Measurements from ENCODE around the gene OLIG1. TPM values are rescaled to one million over a fixed set of nuclear protein-coding genes. Genes with fewer than 3 reads are reported as not detected.

Gene OLIG1
- total RNA-seq, 1 experiment from 2014 or later = not detected

GRCh38 chr21:33032434-33033047 lies 37.4 kb upstream of the OLIG1 start:
- H3K4me2 ChIP-seq (ENCODE audit: low read length) = no peak overlapping the region
- intact Hi-C loops (cut with micrococcal nuclease) = no loop called here
- no peaks in the 10 kb centered on the region for H3K36me3 ChIP-seq (ENCODE audit: control insufficient read depth in 1 of 2, insufficient read depth in 2 of 2, low read length in 2 of 2)
- peaks cover 0 to 6% of the 10 kb centered on the region in 2 experiments; a peak in 1 of 4 replicates for H3K4me1 ChIP-seq (ENCODE audit: control insufficient read depth in 1 of 2, insufficient read depth in 2 of 2, low read length in 2 of 2)
- no peak for TF ChIP-seq CTCF (IDR thresholded peaks at IDR 0.05 in 2 of 3, conservative IDR thresholded peaks at IDR 0.05 in 1 of 3; ENCODE audit: borderline replicate concordance in 1 of 3, insufficient read depth in 1 of 3, low read depth in 2 of 3, low read length in 2 of 3)
- no peak for TF ChIP-seq ELF1 (IDR thresholded peaks at IDR 0.05; ENCODE audit: borderline replicate concordance, low read depth)
- no peak for TF ChIP-seq SRF (IDR thresholded peaks at IDR 0.05; ENCODE audit: low read depth)
- no peak for TF ChIP-seq EZH2 (IDR thresholded peaks at IDR 0.05)
- no peak for TF ChIP-seq REST (IDR thresholded peaks at IDR 0.05; ENCODE audit: low read depth)
- TF ChIP-seq CEBPB (IDR thresholded peaks at IDR 0.05; ENCODE audit: low read depth) = no peak
- no peak for TF ChIP-seq ATF3 (IDR thresholded peaks at IDR 0.05)
- TF ChIP-seq RAD21 (IDR thresholded peaks at IDR 0.05; ENCODE audit: low read depth) = no peak
- no peak for TF ChIP-seq MAX (IDR thresholded peaks at IDR 0.05)
- TF ChIP-seq ZFX (IDR thresholded peaks at IDR 0.05) = no peak
- TF ChIP-seq SIN3A (IDR thresholded peaks at IDR 0.05; ENCODE audit: low read depth) = no peak
- TF ChIP-seq EGR1 (IDR thresholded peaks at IDR 0.05; ENCODE audit: low read depth) = no peak
- TF ChIP-seq FOSL1 (IDR thresholded peaks at IDR 0.05; ENCODE audit: low read depth) = no peak
- TF ChIP-seq JUND (IDR thresholded peaks at IDR 0.05) = no peak
- TF ChIP-seq POLR2AphosphoS5 (IDR thresholded peaks at IDR 0.05; ENCODE audit: low read depth, low read length) = no peak
- H4K20me1 ChIP-seq (ENCODE audit: insufficient read depth) = no peaks in the 10 kb centered on the region
- no peak for DNase-seq (ENCODE audit: low read depth, low spot score)
- H3K27ac ChIP-seq (ENCODE audit: low read depth, low read length) = no peak overlapping the region
- ATAC-seq = no peak
- POLR2A ChIA-PET = no interaction called here
- CTCF ChIA-PET = no interaction called here
- no peak overlapping the region for H2AFZ ChIP-seq (ENCODE audit: low read depth, low read length, poor library complexity, severe bottlenecking)
- H3K79me2 ChIP-seq (ENCODE audit: insufficient read depth, low read length) = no peaks in the 10 kb centered on the region
- no TSS peak for BruUV-seq (replicated peaks)
- RAD21 ChIA-PET (ENCODE audit: low non-redundant PET in 1 of 2, low total read pairs in 2 of 2, uncharacterized antibody in 2 of 2, unreplicated experiment in 2 of 2) = no interaction called here
- H3K9me3 ChIP-seq (ENCODE audit: control insufficient read depth in 1 of 2, insufficient read depth in 1 of 2, low read depth in 1 of 2, low read length in 2 of 2) = no peaks in the 10 kb centered on the region
- H3K9me2 ChIP-seq (ENCODE audit: insufficient read depth) = no peaks in the 10 kb centered on the region
- peaks cover 12% of the 10 kb centered on the region; the same call in 1 of the 2 replicates for H3K27me3 ChIP-seq (ENCODE audit: insufficient read depth, low read length)
- no peak overlapping the region for H3K9ac ChIP-seq (ENCODE audit: low read length)
- H3K4me3 ChIP-seq (replicated peaks in 1 of 2; ENCODE audit: low read depth in 1 of 2, low read length in 2 of 2) = no peak overlapping the region
